Epithelial cell of prostate (primary cell): ENCODE measurements around the gene MED15.
A peak's percentile ranks its signal among the peaks of the same experiment; 100 is the strongest.
"Not testable (repeated sequence)": the region's sequence is repeated elsewhere in the genome, so short reads cannot be mapped to it uniquely, and the experiment has no call there.

Source experiments
- DNase-seq: peaks from one replicate; pipeline ENCODE4 v3.0.0-alpha.2; 2011; ENCODE audit warnings: low read depth, low spot score
- H3K27ac ChIP-seq: fragments of 450-650 bp; 2 replicates; pipeline ENCODE4 v1.5.1; 2017; ENCODE audit warnings: mild to moderate bottlenecking

The MED15 gene

DNA sequence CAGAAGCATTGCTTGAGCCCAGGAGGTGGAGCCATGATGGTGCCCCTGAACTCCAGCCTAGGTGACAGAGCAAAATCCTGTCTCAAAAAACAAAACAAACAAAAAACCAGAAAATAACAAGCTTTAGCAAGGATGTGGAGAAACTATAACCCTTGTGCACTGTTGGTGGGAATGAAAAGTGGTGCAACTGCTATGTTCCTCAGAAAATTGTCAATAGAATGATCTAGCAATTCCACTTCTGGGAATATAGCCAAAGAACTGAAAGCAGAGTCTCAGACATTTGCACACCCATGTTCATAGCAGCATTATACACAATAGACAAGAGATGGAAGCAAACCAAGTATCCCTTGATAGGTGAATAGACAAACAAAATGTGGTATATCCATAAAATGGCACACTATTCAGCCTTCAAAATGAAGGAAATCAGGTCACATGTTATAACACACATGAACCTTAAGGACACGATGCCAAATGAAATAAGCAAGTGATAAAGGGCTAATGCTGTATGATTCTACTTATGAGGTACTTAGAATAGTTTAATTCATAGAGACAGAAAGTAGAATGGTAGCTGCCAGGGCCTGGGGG, 27.7 kb upstream of the MED15 start:
- H3K27ac ChIP-seq: no peak overlapping the region
- no peak for DNase-seq

DNA sequence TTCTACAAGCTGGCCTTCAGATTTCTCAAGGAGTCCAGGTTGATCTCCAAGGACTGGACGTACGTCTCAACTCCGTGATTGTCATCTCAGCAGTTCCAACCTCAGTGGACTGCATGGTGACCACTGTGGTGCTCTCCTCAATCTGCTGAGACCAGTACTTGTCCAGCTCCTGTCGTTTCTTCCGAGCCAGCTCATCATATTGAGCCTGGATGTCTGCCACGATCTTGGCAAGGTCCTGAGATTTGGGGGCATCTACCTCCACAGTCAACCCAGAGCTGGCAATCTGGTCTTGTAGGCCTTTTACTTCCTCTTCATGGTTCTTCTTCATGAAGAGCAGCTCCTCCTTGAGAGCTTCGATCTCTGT, 24.3 kb upstream of the MED15 start:
- H3K27ac ChIP-seq, DNase-seq: not testable (repeated sequence)

DNA sequence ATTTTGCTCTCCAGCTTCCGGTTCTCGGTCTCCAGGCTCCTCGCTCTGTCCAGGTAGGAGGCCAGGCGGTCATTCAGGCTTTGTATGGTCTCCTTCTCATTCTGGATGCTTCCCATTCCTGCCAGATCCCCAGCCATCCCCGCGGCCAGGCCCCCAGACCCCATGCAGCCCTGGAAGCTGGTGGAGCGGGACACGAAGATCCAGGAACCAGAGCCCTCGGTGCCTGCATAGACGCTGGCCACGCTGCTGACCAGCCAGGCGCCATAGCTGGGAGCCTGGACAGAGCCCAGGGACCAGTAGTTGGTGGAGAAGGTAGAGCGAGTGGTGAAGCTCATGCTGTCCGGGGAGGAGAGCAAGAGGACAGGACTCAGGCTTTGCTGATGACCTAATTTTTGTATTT, 23.6 kb upstream of the MED15 start:
- no peak overlapping the region for H3K27ac ChIP-seq

DNA sequence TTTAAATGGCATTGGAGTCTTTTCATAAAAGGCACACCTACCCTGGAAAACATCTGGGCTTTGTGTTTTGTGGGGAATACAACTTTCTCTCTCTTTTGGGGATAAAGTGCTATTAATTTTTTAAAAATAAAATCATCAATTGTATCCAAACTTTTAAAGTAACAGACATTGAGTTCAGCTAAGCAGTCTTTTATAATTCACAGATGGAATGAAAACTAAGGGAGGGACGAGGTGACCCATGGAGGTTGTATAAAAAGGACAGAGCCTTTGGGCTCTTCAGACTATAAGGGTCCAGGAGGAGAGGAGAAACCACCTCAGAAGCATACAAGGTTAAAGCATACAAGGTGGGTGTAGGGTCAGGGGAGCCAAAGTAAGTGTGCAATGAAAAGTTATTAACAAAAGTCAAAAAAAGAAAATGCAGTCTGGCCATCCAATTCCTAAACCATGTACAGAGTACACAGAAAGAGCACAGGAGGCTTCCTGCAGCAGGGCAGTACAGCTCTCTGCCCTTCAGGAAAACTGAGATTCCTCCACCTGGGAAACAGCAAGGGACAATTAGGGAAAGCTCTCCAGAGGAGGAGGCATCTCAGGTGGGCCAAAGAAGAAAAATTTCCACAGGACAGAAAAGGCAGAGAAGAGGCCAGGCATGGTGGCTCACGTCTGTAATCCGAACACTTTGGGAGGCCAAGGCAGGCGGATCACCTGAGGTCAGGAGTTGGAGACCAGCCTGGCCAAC, 22.3 kb upstream of the MED15 start:
- no peak overlapping the region for H3K27ac ChIP-seq
- DNase-seq: no peak

More for the DNA sequence above, 23.6 kb upstream of the MED15 start:
- no peak for DNase-seq

DNA sequence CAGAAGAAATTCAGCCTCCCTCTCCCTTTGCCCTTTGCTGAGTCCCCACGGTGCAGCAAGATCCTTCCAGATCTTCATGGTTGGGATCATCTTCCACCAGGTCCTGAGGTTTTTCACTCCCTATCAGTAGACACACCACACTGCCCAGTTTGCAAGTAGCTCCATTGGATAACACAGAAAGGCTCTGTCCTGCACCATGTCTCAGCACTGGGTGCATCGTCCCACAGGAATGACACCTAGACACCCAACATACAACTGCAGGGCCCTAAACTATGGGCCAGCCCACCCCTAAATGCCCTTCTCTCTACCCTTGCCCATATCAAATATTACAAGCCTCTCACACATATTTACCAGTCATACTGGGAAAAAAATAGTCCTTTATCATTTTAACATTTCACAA, 21.2 kb upstream of the MED15 start:
- no peak for DNase-seq
- H3K27ac ChIP-seq: no peak overlapping the region

DNA sequence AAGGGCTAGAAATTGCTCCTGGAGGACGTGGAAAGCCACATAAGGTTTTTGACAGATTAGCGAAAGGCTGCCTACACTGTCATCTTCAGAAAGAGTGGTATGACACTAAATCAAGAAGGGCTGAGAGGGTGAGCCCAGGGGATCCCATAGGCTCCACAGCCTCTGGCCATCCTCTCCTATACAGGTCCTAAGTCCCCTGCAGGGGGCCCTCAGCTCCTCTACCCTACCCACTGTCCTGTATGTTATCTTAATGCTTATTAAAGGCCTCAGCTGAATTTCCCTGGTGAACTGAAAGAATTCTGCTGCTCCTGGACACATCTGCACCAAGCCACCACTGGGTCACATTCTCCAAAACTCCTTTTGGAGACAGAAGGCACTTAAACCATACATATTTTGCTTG, 19.7 kb upstream of the MED15 start:
- H3K27ac ChIP-seq: no peak overlapping the region
- no peak for DNase-seq

DNA sequence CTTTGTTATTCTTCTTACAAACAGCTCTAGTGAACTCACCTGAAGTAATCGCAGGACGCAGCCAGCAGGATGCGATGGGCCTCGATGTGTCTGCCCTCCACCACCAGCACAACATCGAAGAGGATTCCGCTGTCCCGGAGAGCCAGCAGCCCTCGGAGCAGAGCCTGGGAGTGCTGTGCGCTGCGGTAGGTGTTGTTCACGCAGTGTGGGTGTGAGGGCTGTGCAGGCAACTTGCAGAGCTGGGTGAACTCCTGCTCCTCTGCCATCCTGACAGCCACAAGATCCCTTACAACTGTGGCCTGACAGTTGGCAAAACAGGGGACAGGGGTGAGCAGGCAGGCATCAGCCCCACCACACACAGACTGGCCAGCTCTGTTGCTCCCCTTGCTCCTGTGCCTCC, 18.5 kb upstream of the MED15 start:
- no peak overlapping the region for H3K27ac ChIP-seq
- no peak for DNase-seq

DNA sequence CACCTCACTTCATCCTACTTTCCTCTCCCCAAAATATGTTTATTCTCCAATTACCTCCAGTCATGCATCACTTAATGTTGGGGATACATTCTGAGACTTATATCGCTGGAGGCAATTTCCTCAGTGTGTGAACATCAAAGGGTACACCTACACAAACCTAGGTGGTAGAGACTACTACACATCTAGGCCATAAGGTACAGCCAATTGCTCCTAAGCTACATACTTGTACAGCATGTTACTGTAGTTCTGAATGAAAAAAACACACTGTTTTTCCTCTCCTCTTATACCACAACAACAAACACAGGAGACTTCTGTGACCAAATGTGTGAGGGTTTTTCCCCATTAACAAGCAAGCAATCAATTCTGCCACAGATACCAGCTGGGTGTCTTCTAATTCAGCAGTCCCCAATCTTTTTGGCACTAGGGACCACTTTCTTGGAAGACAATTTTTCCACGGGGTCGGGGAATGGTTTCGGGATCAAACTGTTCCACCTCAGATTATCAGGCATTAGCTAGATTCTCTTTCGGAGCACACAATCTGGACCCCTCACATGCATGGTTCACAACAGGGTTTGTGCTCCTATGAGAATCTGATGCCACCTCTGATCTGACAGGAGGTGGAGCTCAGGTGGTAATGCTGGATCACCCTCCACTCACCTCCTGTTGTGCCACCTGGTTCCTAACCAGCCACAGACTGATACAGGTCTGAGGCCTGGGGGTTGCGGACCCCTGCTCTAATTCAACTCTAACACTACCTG, 17.0 kb upstream of the MED15 start:
- no peak overlapping the region for H3K27ac ChIP-seq

DNA sequence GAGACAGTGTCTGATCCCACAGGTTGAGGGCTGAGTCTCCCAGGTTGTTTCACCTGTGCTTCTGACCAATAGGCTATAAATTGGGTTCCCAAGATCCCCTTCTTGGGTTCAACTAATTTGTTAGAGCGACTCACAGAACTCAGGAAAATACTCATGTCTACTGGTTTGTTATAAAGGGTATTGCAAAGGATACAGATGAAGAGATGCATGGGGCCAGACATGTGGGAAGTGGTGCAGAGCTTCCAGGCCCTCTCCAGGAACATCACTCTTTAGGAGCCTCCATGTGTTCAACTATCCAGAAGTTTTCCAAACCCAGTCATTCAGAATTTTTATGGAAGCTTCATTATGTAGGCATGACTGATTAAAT, 16.5 kb upstream of the MED15 start:
- no peak for DNase-seq
- no peak overlapping the region for H3K27ac ChIP-seq

More for the DNA sequence above, 17.0 kb upstream of the MED15 start:
- DNase-seq: no peak

DNA sequence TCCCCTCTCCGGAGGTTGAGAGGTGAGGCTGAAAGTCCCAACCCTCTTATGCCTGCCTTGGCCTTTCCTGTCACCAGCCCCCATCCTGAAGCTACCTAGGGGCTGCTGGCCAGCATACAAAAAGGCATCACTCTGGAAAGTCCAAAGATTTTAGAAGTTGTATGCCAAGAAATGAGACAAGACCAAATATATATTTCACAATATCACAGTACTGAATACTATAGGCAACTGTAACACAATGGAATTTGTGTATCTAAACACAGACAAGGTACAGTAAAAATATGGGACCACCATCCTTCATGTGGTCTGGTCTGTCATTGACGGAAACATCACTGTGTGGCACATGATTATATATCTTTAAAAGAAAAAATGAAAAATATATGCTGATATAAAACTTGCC, 16.1 kb upstream of the MED15 start:
- H3K27ac ChIP-seq: no peak overlapping the region
- no peak for DNase-seq

DNA sequence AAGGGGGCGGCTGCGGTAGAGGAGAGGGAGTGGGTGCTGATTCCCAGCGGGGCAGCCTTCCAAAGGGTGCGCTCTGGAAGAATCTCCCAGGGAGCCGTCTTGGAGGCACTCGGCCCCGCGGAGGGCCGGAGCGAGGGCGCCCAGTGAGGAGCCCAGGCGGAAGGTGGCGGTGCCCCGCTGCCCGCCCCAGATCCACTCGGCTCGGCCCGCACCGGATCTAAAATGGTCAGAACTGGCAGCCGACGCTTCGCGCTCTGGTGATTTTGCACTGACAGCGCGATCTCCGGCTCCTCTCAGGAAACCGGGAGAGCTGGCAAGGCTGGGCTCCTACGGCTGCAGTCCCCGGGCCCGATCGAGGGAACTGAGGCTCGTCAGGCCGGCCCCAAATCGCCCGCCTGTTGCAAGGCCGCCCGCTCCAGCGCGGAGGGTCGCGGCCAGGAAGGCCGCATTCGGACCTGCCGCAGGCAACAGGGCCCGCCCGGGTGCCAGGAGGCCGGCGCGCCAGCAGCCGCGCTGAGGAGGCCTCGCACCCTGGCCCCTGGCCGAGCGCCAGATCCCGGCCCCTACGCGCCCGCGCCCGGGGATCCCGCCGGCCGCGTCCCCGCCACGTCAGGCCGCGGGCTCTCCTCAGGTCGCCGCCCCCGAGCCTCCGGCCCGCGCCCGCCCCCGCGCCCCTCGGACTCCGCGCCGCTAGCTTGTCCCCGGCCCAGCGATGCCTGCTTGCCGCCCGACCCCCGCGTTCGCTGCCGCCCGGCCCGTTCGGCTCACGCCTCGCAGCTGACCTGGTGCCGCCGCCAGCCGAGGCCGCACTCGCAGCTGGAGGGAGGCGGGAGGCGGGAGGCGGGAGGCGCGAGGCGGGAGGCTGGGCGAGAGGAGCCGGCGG, 12.2 kb upstream of the MED15 start, which contains the start of gene KLHL22:
TSS of gene KLHL22 (minus strand) at position 818 of the 883 bp plus-strand sequence. CDS start 6,584 bp downstream, outside the sequence.
- DNase-seq: no peak

DNA sequence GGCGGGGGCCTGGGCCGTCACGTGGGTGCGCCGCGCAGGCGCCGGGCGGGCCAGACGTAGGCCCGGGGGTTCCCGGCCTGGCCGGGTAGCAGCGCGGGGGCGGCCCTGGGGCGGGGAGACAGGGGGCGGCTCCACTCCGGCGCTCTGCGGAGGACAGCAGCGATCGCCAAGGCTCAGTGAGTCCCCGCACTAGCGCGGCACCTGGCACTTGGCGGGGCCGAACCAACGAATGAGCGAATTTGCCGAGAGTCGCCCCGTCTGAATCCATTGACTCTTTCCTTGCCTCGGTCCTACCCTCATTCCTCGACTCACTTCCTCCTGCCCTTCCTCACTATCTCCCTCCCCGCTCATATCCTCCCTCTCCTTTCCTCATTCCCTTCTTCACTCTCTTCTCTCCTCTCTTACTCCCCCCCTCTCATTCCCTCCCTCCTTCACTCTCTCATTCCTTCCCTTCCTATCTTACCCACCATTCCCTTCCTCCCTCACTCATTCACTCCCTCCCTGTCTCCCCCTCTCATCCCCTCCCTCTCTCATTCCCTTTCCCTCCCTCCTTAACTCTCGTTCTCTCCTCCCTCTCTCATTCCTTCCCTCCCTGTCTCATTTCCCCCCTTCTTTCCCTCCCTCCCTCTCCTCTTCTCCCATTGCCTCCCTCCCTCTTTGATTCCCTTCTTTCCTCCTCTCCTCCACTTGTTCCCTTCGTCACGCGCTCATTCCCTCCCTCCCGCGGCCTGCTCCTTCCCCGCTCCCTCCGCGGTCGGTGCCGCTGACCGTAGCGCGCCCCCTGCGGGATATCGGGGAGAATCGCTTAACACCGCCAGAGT, 11.3 kb upstream of the MED15 start:
- H3K27ac ChIP-seq: peak overlapping the region; percentile 85
- no peak for DNase-seq

More for the DNA sequence above, 12.2 kb upstream of the MED15 start, which contains the start of gene KLHL22:
- H3K27ac ChIP-seq: peak within 1 kb of the TSS; percentile 85

DNA sequence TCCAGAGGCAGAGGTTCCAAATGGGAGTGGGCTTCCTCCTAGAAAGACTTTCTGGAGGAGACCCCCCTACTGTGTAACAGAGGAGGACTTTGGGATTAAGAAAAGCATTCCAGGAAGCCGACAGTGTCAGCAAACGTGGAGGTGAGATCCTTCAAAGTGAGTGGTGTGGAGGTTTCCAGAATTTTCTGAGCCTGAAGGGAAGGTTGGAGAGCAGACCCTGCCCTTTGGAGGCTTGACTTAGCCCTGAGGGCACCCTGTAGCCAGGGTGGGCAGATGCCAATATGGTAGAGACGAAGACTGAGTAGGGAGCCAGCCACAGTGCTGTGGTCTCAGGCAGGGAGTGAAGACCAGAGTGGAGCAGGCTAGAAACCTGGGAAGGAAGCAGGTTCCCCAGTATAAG, 10.0 kb upstream of the MED15 start:
- H3K27ac ChIP-seq: no peak overlapping the region
- no peak for DNase-seq

DNA sequence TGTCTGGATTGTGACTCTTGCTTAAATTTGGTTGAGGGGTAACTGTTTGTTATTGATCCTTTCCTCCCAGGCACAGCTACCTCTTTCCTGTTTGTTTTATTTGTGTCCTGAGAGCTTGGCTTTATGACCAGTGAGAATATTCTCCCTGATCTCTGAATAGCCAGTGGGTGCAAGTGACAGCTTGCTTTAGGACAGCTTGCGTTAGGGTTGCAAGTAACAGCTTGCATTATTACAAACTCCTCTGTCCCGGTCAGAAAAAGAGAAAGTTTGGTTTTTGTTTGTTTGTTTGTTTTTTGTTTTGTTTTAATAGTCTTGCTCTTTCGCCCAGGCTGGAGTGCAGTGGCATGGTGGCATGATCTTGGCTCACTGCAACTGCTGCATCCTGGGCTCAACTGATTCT, 8.5 kb upstream of the MED15 start:
- no peak overlapping the region for H3K27ac ChIP-seq
- no peak for DNase-seq

DNA sequence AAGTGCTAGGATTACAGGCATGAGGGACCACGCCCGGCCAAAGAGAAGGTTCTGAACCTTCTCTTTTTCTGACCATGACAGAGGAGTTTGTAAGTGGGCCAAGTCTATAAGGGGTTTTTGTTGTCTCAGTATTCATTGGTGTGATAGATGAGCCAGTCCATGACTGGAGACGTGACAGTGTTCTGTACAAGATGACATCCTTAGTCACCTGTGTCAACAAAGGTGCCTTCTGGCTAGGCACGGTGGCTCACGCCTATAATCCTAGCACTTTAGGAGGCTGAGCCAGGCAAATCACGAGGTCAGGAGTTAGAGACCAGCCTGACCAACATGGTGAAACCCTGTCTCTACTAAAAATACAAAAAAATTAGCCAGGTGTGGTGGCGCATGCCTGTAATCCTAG, 7.6 kb upstream of the MED15 start:
- no peak overlapping the region for H3K27ac ChIP-seq
- no peak for DNase-seq

DNA sequence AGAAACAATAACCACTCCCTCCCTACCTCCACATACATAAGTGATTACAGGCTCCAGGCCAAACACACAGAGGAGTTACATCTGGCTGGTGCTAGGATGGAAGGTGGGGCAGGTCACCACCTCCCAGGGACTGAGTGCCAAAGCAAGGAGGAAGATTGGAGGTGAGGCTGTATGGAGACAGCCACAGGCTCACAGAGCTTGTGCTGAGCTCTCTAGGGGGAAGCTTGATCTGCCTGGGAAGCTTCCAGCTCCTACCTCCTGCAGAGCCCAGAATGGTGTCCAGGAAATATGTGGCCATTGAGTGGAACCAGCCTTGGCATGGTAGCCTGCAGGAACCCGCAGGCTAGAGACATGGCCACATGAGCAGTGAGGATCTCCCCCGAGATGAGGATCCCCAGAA, 3.6 kb upstream of the MED15 start:
- peak overlapping the region; percentile 78 for H3K27ac ChIP-seq
- DNase-seq: no peak

DNA sequence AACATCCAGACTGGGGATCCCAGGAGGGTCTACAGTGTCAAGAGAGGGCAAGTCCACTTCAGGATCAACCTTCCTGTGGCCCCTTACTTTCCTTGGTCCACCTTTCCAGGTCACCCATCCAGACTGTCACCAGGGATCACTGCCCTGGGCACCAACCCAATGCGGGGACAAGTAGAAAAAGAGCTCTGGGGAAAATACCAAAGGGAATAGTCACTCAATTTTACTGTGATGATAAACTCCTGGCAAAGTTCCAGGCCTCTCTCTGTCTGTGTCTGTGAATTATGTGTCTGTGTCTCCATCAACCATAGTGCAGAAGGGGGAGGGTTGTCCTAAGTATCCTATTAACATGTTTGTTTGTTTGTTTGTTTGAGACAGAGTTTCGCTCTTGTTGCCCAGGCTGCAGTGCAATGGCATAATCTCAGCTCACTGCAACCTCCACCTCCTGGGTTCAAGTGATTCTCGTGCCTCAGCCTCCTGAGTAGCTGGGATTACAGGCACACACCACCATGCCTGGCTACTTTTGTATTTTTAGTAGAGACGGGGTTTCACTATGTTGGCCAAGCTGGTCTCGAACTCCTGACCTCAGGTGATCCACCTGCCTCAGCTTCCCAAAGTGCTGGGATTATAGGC, 3.0 kb upstream of the MED15 start:
- DNase-seq: not testable (repeated sequence)
- H3K27ac ChIP-seq: peak overlapping the region; percentile 78

DNA sequence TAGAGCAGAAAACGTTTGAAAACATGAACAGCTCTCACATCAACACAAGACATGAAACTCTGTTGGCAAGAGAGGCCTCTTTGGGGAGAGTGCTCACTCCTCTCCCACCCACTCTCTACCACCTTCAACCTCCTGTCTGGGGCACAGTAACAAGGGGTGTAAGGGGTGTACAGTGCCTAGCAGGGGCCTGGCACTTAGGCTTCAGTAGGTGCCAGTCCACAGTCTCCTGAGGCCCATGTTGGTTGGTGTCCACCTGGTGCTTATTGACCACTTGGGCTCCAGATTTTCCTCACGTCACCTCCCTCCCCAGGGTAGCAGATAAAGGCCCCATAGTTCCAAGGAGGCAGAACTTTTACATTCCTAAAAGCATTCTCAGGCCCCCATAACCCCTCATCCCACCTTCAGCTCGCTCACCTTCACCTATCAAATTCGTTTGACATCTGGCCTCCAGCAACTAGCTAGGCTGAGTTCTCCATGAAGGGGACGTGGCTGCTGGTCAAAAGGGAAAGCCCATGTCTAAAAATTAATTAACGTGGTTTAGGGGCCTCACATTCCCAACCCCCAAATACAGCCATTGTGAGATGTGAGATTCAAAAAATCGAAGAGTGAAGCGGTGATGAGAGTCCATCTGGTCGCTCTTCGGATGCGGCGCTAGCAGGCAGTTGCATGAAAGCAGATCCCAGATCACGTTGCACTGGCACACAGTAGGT, 712 bp upstream of the MED15 start:
- no peak for DNase-seq
- H3K27ac ChIP-seq: peak overlapping the region; percentile 99
